ENCODE data around the gene RICTOR.

DNA sequence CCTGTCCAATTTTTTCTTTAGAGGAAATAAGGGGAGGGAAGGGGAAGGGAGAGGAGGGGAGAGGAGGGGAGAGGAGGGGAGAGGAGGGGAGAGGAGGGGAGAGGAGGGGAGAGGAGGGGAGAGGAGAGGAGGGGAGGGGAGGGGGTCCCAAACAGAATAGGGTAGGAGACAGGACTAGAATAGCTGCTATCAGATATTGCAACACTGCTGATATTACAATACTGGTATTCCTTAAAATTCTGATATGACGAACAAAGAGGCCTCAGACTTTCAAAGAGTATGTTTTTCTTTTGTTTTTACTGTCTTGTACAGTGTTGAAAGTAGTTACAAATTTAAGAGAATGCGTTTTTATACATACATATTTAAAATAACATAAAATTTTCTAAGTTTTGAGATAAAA lies 67.5 kb downstream of the RICTOR start:
- TF ChIP-seq, protein P1, sequence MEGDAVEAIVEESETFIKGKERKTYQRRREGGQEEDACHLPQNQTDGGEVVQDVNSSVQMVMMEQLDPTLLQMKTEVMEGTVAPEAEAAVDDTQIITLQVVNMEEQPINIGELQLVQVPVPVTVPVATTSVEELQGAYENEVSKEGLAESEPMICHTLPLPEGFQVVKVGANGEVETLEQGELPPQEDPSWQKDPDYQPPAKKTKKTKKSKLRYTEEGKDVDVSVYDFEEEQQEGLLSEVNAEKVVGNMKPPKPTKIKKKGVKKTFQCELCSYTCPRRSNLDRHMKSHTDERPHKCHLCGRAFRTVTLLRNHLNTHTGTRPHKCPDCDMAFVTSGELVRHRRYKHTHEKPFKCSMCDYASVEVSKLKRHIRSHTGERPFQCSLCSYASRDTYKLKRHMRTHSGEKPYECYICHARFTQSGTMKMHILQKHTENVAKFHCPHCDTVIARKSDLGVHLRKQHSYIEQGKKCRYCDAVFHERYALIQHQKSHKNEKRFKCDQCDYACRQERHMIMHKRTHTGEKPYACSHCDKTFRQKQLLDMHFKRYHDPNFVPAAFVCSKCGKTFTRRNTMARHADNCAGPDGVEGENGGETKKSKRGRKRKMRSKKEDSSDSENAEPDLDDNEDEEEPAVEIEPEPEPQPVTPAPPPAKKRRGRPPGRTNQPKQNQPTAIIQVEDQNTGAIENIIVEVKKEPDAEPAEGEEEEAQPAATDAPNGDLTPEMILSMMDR (IDR thresholded peaks at IDR 0.05), result no peak
- no peak for TF ChIP-seq POLR2AphosphoS5 (IDR thresholded peaks at IDR 0.05)
